ENCODE results near the gene GGA3.
A peak's percentile ranks its signal among the peaks of the same experiment; 100 is the strongest.
"Not testable (repeated sequence)": the region's sequence is repeated elsewhere in the genome, so short reads cannot be mapped to it uniquely, and the experiment has no call there.

GGA3 gene

DNA sequence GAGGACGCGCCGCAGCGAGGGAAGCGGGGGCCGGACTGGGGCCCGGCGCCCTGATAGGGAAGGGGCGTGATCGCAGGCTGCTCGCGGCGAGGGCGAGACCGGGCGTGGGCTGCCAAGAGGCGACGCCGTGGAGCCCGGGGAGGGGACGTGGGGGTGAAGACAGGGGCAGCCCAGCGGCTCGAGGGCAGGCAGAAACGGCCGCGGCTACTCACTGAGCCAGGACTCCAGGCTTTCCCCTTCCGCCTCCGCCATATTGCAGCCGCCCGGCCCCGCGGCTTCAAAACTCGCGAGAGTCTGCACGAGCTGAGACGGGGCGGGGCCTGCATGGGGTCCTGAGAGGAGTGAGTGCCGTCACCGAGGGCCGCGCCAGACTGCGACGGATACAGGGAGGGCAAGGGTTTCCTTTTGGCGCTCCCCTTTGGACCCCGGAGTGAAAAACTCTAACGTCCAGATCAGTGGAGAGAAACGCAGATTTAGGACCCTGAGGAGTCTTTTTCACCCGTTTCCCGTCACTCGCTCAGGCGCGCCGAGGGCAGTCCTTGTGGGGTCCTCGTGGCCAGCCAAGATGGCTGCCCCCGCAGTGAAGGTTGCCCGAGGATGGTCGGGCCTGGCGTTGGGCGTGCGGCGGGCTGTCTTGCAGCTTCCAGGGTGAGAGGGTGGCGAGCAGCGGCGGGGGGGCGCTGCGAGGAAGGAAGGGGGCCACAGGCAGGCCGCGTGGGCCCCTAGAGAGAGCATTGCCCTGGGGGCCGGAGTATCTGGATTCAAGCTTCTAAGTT, at the start of gene GGA3, which contains the start of gene MRPS7:
Gene GGA3 (minus strand): TSS at position 271 of the 776 bp plus-strand sequence. CDS start 19 bp downstream, at position 252.
Gene MRPS7 (plus strand): TSS at position 544 of the 776 bp plus-strand sequence. CDS start 22 bp downstream, at position 566.
- Mint-ChIP-seq H3K4me1 (ENCODE audit: low read depth) (peaks cover 68% of the 10 kb centered on the region), H3K27ac (peak within 1 kb of the TSS; percentile 99), H3K36me3 (ENCODE audit: low read depth) (peaks cover 51% of the 10 kb centered on the region), H3K4me3 (peak within 1 kb of the TSS; percentile 100), H3K27me3 (no peaks in the 10 kb centered on the region), H3K9me3 (no peaks in the 10 kb centered on the region)

- Mint-ChIP-seq H3K36me3 (ENCODE audit: low read depth) (no peaks in the 10 kb centered on the region), H3K4me3 (no peak overlapping the region), H3K4me1 (ENCODE audit: low read depth) (peaks cover 18% of the 10 kb centered on the region), H3K27ac (no peak overlapping the region), H3K27me3 (no peaks in the 10 kb centered on the region), H3K9me3 (no peaks in the 10 kb centered on the region)
These were observed 47.6 kb upstream of the GGA3 start for GRCh38 chr17:75308732-75309629.

DNA sequence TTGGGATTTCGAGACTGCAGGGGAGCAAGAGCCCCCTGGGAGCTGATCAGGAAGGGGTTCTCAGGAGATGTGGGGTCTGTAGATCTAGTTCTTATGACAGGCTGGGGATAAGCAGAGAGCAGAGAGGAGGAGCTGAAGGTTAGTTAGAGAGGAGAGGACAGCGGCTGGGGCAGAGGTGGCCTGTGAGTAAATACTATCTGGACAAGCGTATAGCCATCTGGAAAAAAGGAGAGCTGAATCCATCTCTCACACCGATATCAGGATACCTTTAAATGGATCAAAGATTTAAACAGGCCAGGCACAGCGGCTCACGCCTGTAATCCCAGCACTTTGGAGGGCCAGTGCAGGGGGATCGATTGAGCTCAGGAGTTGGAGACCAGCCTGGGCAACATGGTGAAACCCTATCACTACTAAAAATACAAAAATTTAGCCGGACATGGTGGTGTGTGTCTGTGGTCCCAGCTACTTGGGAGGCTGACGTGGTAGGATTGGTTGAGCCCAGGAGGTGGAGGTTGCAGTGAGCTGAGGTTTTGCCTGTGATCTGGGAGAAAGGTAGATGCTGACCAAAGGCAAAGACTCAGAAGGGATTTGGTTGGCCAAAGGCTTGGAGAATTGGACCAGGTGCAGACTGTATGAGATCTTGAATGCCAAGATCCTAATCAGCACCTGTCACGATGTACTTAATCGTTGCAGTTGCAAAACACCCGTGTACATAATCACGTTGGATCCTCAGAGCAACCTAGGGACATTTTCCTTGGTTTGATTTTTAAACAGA, 46.7 kb upstream of the GGA3 start:
- H3K36me3 Mint-ChIP-seq (ENCODE audit: low read depth) = no peaks in the 10 kb centered on the region
- no peaks in the 10 kb centered on the region for H3K27me3 Mint-ChIP-seq
- H3K4me3 Mint-ChIP-seq = no peak overlapping the region
- H3K9me3 Mint-ChIP-seq = no peaks in the 10 kb centered on the region
- peaks cover 11% of the 10 kb centered on the region for H3K4me1 Mint-ChIP-seq (ENCODE audit: low read depth)
- no peak overlapping the region for H3K27ac Mint-ChIP-seq

DNA sequence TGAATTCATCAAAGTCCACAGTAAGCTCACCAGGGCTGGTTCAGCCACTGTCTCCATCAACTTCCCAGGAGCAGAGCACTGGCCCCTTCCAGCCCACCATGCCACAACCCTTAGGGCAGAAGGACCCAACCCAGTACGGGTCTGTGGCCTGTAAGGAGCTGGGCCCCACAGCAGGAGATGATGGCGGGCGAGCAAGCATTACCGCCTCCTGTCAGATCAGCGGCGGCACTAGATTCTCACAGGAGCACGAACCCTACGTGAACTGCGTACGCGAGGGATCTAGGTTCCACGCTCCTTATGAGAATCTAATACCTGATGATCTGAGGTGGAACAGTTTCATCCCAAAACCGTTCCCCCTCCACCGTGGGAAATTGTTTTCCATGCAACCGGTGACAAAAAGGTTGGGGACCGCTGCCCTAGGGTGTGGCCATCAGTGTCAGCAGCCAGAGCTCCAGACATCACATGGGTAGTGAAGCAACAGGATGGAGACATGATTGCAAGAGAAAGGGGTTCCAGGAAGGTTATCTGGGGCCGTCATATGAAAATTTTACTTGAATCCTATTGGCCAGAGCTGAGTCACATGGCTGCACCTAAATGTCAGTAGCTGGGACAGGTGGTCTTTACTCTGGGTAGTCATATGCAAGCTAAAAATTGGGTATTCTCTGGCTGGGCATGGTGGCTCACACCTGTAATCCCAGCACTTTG, 40.2 kb upstream of the GGA3 start:
- Mint-ChIP-seq H3K4me1 (ENCODE audit: low read depth) (peaks cover 20% of the 10 kb centered on the region), H3K4me3 (no peak overlapping the region), H3K9me3 (no peaks in the 10 kb centered on the region), H3K36me3 (ENCODE audit: low read depth) (no peaks in the 10 kb centered on the region), H3K27ac (no peak overlapping the region), H3K27me3 (no peaks in the 10 kb centered on the region)

GRCh38 chr17:75301049-75301448, 39.6 kb upstream of the GGA3 start:
- Mint-ChIP-seq H3K36me3 (ENCODE audit: low read depth) (no peaks in the 10 kb centered on the region), H3K9me3 (no peaks in the 10 kb centered on the region)

GRCh38 chr17:75300280-75300679, 38.9 kb upstream of the GGA3 start:
- Mint-ChIP-seq H3K27me3 (no peaks in the 10 kb centered on the region), H3K27ac (no peak overlapping the region), H3K4me3 (no peak overlapping the region), H3K4me1 (ENCODE audit: low read depth) (peaks cover 34% of the 10 kb centered on the region), H3K9me3 (no peaks in the 10 kb centered on the region), H3K36me3 (ENCODE audit: low read depth) (no peaks in the 10 kb centered on the region)

More at GRCh38 chr17:75301049-75301448, 39.6 kb upstream of the GGA3 start:
- H3K4me3 Mint-ChIP-seq = no peak overlapping the region
- H3K27ac Mint-ChIP-seq = no peak overlapping the region
- H3K27me3 Mint-ChIP-seq = no peaks in the 10 kb centered on the region
- peaks cover 26% of the 10 kb centered on the region for H3K4me1 Mint-ChIP-seq (ENCODE audit: low read depth)

DNA sequence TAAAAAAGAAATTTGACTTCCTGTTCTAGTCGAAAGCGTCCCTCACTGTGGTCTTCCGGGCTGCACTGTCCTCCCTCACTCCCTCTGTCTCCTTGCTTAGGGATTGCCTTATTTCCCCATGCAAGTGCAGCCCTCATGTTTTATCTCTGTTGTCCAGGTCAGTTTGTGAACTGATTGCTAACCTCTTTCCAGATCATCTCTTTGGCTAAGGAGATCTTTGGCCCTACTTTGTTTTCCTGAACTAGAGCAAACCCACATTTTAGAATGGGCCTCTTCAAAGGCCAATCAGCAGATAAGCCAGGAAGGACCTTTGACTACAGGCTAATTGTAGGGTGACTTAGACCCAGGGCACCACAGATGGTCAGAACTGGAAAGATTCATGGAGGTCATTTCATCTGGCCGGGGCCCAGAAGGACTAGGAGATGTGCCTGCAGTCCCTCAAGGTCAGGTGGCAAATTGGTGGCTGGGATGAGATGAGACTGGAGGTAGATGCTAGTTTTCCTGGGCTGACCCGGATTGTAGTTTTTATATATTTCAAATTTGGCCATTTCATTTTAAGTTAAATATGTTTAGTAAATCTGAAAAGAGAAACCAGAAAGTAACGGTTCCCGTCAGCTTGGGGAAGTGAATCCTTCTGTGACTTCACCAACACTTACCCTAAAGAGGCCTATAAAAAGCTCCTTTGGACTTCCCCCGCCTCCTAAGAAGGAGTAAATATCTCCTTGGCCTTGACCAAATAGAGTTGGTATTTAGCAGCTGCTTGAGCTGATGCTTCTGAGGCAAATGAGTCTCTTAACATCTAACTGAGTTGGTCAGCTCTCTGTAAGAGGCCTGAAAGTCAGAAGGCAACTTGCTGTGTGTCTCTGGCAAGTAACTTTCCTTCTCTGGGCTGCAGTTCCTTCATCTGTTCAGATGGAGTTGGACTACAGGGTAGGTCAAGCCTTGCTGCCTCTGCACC, 34.1 kb upstream of the GGA3 start:
- Mint-ChIP-seq H3K4me1 (ENCODE audit: low read depth) (peaks cover 64% of the 10 kb centered on the region), H3K27me3 (no peaks in the 10 kb centered on the region), H3K9me3 (no peaks in the 10 kb centered on the region), H3K36me3 (ENCODE audit: low read depth) (no peaks in the 10 kb centered on the region), H3K27ac (peak overlapping the region; percentile 83), H3K4me3 (peak overlapping the region; percentile 27)

- not testable (repeated sequence) for H3K36me3 Mint-ChIP-seq (ENCODE audit: low read depth); H3K27me3 Mint-ChIP-seq; H3K27ac Mint-ChIP-seq; H3K9me3 Mint-ChIP-seq; H3K4me3 Mint-ChIP-seq
- peaks cover 65% of the 10 kb centered on the region for H3K4me1 Mint-ChIP-seq (ENCODE audit: low read depth)
These were observed 31.5 kb upstream of the GGA3 start for GRCh38 chr17:75292810-75293448.

DNA sequence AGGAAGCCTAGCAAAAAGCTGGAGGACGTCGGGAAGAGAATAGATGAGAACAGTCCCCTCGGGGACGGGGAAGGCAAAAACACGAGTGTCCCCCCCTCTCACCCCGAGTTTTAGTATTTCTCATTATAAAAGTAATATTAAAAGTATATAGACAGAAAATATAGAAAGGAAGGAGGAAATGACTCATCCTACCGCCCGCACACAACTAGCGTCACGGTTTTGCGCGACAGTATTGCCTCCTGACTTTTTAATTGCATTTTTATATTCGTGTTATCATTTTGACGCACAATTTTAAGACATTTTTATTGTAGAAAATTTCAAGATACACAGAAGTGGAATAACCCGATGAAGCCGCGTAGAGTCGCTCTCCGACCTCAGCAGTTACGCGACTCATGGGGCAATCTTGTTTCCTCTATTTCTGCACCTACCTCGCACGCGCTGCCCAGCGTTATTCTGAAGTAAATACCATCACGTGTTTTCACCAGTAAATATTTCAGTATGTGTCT, 28.5 kb upstream of the GGA3 start:
- Mint-ChIP-seq H3K4me3 (peak overlapping the region; percentile 93), H3K27ac (peak overlapping the region; percentile 100), H3K4me1 (ENCODE audit: low read depth) (peaks cover 44% of the 10 kb centered on the region), H3K27me3 (no peaks in the 10 kb centered on the region), H3K36me3 (ENCODE audit: low read depth) (peaks cover 22% of the 10 kb centered on the region), H3K9me3 (no peaks in the 10 kb centered on the region)

GRCh38 chr17:75289115-75289831, 27.9 kb upstream of the GGA3 start, which contains the start of gene SLC25A19:
Gene SLC25A19 (minus strand): TSS chr17:75289433. CDS start chr17:75286764, 2,669 bp downstream.
- H3K9me3 Mint-ChIP-seq = no peaks in the 10 kb centered on the region
- peak within 1 kb of the TSS; percentile 100 for H3K27ac Mint-ChIP-seq
- H3K4me1 Mint-ChIP-seq (ENCODE audit: low read depth) = peaks cover 38% of the 10 kb centered on the region
- peak within 1 kb of the TSS; percentile 93 for H3K4me3 Mint-ChIP-seq
- H3K36me3 Mint-ChIP-seq (ENCODE audit: low read depth) = peaks cover 27% of the 10 kb centered on the region
- no peaks in the 10 kb centered on the region for H3K27me3 Mint-ChIP-seq

DNA sequence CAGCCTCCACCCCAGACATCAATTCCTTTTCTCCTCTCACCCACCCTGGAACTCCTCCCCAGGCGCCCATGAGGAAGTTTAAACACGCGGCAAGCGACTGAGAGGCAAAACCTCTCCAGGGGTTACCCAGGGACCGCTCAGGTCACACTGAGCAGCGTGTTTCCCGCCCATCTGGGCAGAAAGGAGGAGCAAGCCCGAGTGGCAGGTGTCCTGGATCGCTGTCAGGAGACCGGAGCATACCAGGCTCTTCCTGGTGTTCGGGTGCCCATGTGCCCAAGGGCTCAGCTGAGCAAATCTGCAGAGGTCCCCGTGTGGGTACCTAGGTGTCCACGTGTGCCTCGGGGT, 27.3 kb upstream of the GGA3 start:
- H3K9me3 Mint-ChIP-seq = no peaks in the 10 kb centered on the region
- peak overlapping the region; percentile 93 for H3K4me3 Mint-ChIP-seq
- peak overlapping the region; percentile 100 for H3K27ac Mint-ChIP-seq
- H3K36me3 Mint-ChIP-seq (ENCODE audit: low read depth) = peaks cover 29% of the 10 kb centered on the region
- H3K4me1 Mint-ChIP-seq (ENCODE audit: low read depth) = peaks cover 35% of the 10 kb centered on the region
- H3K27me3 Mint-ChIP-seq = no peaks in the 10 kb centered on the region

DNA sequence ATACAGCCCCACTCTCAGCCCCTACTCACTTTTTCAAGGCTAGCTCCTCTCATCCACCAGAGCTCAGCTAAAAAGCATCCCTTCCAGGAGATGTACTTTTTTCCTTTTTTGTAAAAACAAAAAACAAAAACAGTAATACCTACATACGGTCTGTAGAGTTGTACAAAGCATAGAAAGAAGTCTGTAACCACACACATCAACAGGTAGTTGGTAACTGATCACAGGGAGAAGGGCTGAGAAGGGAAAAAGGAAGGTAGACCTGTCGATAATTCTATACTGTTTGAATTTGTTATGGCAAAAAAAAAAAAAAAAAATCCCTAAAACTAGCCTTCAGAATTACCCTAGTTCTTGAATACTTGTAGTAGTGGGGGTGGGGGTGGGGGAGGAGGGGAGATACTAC, 27.0 kb upstream of the GGA3 start:
- Mint-ChIP-seq H3K27me3 (no peaks in the 10 kb centered on the region), H3K36me3 (ENCODE audit: low read depth) (peaks cover 33% of the 10 kb centered on the region), H3K4me1 (ENCODE audit: low read depth) (peaks cover 35% of the 10 kb centered on the region), H3K27ac (peak overlapping the region; percentile 100), H3K4me3 (peak overlapping the region; percentile 93), H3K9me3 (no peaks in the 10 kb centered on the region)
